IgD-negative memory B cell (primary cell): Measurements from ENCODE around the gene ADISSP. TPM values are rescaled to one million over a fixed set of nuclear protein-coding genes. Genes with fewer than 3 reads are reported as not detected.

Source experiments
- H3K27ac Mint-ChIP-seq, 3 donors: one replicate each; pipeline ENCODE4 v1.8.0; 2020 to 2022; ENCODE audit warnings: mild to moderate bottlenecking in 3 of 3, mixed read lengths in 3 of 3, moderate library complexity in 1 of 3
- H3K27me3 Mint-ChIP-seq: one replicate; pipeline ENCODE4 v1.8.0; 2021; ENCODE audit warnings: mixed read lengths
- H3K36me3 Mint-ChIP-seq: one replicate; pipeline ENCODE4 v1.8.0; 2020; ENCODE audit warnings: mild to moderate bottlenecking, mixed read lengths
- H3K4me1 Mint-ChIP-seq, 3 donors: one replicate each; pipeline ENCODE4 v1.8.0; 2020 to 2022; ENCODE audit warnings: mixed read lengths in 3 of 3, mild to moderate bottlenecking in 1 of 3
- H3K4me3 Mint-ChIP-seq, 4 donors: one replicate each; pipeline ENCODE4 v1.8.0; 2020 to 2022; ENCODE audit warnings: mild to moderate bottlenecking in 4 of 4, mixed read lengths in 4 of 4, moderate library complexity in 3 of 4
- H3K9me3 Mint-ChIP-seq, 3 donors: one replicate each; pipeline ENCODE4 v1.8.0; 2020 to 2021; ENCODE audit warnings: mixed read lengths in 3 of 3, mild to moderate bottlenecking in 1 of 3
- polyA plus RNA-seq: library from polyadenylated mRNA; unstranded; fragments of 300-500 nt; fragmentation: Illumina TruSeq; gene quantifications from one replicate; pipeline ENCODE4 v1.2.3, GENCODE V29; 2021

Gene ADISSP
- polyA plus RNA-seq, 1 donor from 2014 or later: 30.0 TPM

DNA sequence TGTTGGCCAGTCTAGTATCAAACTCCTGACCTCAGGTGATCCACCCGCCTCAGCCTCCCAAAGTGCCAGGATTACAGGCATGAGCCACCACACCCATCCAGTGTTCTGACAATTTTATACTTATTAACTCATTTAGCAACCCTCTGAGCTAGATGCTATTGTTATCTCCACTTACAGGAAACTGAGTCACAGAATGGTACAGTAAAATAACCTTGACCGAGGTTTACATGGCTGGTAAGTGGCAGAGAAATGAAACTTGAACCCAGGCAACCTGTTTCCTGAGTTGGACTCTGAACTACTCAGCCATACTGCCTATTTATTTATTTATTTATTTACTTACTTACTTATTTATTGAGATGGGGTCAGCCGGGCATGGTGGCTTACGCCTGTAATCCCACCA lies 48.5 kb downstream of the ADISSP start:
- Mint-ChIP-seq H3K4me3 (no peak overlapping the region), H3K4me1 (peaks cover 0 to 3% (median 0%) of the 10 kb centered on the region in 3 donors), H3K36me3 (peaks cover 3% of the 10 kb centered on the region), H3K27me3 (peaks cover 31% of the 10 kb centered on the region), H3K27ac (no peak overlapping the region), H3K9me3 (peaks cover 0 to 6% (median 2%) of the 10 kb centered on the region in 3 donors)

DNA sequence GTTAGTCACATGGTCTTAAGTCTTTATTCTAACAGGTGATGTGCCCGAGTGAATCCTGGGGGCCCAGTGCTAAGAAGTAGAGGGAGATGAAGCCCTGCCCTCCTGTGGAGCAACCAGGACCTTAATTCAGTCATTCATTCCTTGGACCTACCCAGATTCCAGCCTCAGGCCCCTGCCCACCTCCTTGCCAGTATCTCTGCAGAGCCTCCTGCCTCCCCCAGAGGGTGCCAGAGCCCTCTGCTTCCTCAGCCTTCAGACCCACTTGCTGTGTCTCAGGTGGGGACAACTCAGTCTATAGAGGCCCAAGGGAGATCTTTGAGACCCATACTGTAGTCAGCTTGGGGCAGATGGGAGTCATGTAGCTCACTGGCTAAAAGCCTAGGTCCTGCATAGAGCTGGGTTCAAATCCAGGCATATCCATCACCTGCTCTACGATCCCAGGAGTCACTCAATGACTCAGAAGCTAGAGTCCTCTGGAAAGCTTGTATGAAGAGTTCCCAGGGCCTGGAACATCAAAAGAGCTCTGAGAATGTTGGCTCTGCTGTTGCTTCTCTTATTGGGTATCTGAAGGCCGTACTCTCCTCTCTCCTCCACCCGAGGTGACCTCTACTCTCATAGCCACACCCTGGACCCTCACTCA lies 51.2 kb downstream of the ADISSP start:
- H3K4me3 Mint-ChIP-seq: no peak overlapping the region

DNA sequence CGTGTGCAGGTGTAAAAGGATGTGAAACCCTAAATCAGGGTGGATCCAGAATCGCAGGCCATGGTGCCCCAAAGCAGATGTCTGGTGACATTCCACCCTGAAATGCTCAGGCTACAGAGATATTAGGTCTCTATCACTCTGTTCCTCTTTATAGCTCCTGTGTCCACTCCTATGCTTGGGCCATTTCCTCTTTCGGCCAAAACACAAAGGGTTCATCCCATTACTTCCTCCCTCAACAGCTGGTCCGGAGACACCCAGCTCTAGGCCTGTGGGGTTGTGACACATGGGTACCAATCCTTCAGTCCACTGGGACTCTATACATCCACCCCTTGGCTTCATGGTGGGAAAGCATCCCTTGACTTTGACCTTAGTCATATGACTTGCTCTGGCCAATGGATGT lies 53.5 kb downstream of the ADISSP start:
- H3K4me3 Mint-ChIP-seq: no peak overlapping the region
- H3K36me3 Mint-ChIP-seq: peaks cover 3% of the 10 kb centered on the region
- H3K27ac Mint-ChIP-seq: no peak overlapping the region
- H3K27me3 Mint-ChIP-seq: peaks cover 7% of the 10 kb centered on the region
- peaks cover 0 to 2% (median 0%) of the 10 kb centered on the region in 3 donors for H3K4me1 Mint-ChIP-seq
- peaks cover 0 to 1% (median 0%) of the 10 kb centered on the region in 3 donors for H3K9me3 Mint-ChIP-seq

More for the DNA sequence above, 51.2 kb downstream of the ADISSP start:
- peaks cover 20% of the 10 kb centered on the region for H3K27me3 Mint-ChIP-seq
- H3K4me1 Mint-ChIP-seq: peaks cover 0 to 3% (median 0%) of the 10 kb centered on the region in 3 donors
- H3K36me3 Mint-ChIP-seq: peaks cover 3% of the 10 kb centered on the region
- H3K27ac Mint-ChIP-seq: no peak overlapping the region
- peaks cover 0 to 6% (median 2%) of the 10 kb centered on the region in 3 donors for H3K9me3 Mint-ChIP-seq

DNA sequence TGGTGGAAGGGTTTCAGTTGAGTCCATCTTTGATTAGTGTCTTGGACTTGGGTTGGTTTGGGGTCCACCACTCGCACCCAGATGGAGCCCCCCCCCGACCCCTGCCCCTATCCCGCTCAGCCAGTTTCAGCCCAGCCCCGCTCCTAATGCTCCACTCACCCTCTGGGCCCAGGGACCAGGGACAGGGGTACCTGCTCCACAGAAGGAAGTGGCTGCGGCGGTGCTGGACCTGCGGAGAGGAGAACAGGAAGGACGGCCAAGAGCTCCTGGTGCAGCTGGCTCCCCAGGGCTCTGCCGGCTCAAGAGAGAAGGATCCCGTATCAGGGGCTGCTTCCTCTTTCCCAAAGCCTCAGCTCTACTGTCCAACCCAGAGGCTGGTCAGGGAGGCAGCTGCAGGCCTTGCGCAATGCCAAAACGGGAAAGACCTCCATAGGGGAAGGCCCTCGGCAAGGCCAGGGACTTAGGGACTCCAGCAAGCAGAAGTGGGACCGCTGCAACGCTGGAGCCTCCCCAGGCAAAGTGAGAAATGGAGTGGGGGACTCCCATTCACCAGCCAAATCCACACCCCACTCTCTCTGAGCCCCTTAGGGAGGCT lies 55.2 kb downstream of the ADISSP start, which contains the start of gene SIGLEC1:
Gene SIGLEC1, minus strand, starts transcription at position 322 of the 595 bp plus-strand sequence. CDS start 5,472 bp downstream, outside the sequence.
- Mint-ChIP-seq H3K36me3 (no peaks in the 10 kb centered on the region), H3K27me3 (peaks cover 2% of the 10 kb centered on the region), H3K4me1 (peaks cover 0 to 3% (median 0%) of the 10 kb centered on the region in 3 donors), H3K9me3 (peaks cover 0 to 1% (median 0%) of the 10 kb centered on the region in 3 donors), H3K27ac (peak within 1 kb of the TSS in 1 of 3 donors; percentile 35), H3K4me3 (no peak within 1 kb of the TSS)

DNA sequence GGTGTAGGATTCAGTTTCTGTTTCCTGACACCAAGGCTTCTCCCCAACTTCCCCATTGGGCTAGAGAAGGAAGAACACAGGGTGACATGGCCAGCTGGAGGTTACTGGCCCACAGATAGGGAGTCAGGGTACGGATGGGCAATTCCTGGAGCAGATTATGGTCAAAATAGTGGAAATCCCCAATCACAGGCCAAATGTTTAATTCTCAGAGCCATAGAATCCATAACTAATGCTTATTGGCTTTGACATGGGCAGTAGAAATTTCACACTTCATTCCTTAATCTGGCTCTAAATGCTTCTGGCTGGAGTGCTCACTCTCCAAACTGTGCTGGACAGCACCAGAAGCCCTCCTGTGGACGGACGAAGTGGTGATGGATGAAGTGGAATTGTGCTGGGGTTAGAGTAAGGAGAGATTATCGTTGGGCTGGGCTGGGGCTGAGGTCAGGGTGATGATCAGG lies 56.0 kb downstream of the ADISSP start:
- peaks cover 2% of the 10 kb centered on the region for H3K27me3 Mint-ChIP-seq
- H3K27ac Mint-ChIP-seq: no peak overlapping the region
- no peaks in the 10 kb centered on the region for H3K36me3 Mint-ChIP-seq
- no peaks in the 10 kb centered on the region for H3K9me3 Mint-ChIP-seq
- H3K4me1 Mint-ChIP-seq: peaks cover 0 to 3% (median 0%) of the 10 kb centered on the region in 3 donors
- H3K4me3 Mint-ChIP-seq: no peak overlapping the region

DNA sequence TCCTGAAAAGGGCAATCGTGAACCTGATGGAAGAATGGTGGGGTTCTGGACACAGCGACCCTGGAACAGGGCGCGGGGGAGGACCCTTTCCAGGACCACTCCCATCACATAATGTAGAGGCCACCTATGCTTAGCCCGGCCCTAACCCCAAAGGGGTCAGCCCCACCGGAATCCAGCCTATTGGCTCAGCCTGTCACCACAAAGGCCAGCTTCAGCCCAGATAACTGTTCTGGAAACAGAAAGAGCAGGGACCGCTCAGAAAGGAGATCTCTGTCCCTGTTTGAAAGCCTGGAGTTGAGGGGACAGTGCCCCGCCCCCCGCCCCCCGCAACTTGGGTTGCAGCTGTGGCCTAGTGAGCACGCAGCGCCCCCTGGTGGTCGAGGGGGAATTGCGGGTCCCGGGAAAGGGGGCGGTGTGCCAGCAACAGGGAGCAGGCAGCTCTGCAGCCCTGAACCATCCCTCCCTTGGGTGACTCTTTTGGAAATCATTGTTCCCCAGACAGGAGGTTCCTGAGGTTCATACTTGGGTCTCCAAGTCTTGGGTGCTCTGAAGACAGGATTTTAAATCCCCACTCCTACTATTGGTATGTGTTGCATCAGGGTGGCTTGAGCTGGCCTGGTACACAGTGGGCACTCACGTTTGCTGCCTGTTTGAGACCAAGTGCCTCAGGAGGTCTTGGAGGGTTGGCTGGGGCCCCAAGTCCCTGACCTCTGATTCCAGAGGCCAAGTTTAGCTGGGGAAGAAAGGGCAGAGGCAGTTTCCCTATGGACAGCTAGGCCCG lies 56.7 kb downstream of the ADISSP start:
- peaks cover 0 to 3% (median 0%) of the 10 kb centered on the region in 3 donors for H3K4me1 Mint-ChIP-seq

GRCh38 chr20:3710011-3710466 lies 57.5 kb downstream of the ADISSP start:
- Mint-ChIP-seq H3K27me3 (peaks cover 2% of the 10 kb centered on the region), H3K36me3 (no peaks in the 10 kb centered on the region), H3K4me1 (peaks cover 0 to 3% (median 0%) of the 10 kb centered on the region in 3 donors)

More for the DNA sequence above, 56.7 kb downstream of the ADISSP start:
- H3K27ac Mint-ChIP-seq: no peak overlapping the region
- H3K4me3 Mint-ChIP-seq: no peak overlapping the region
- H3K27me3 Mint-ChIP-seq: peaks cover 2% of the 10 kb centered on the region
- no peaks in the 10 kb centered on the region for H3K9me3 Mint-ChIP-seq
- no peaks in the 10 kb centered on the region for H3K36me3 Mint-ChIP-seq

GRCh38 chr20:3707508-3707899 lies 60.0 kb downstream of the ADISSP start:
- Mint-ChIP-seq H3K27ac (no peak overlapping the region), H3K27me3 (peaks cover 8% of the 10 kb centered on the region), H3K4me1 (peaks cover 0 to 3% (median 0%) of the 10 kb centered on the region in 3 donors), H3K4me3 (no peak overlapping the region), H3K9me3 (peaks cover 0 to 1% (median 0%) of the 10 kb centered on the region in 3 donors), H3K36me3 (no peaks in the 10 kb centered on the region)

More at GRCh38 chr20:3710011-3710466, 57.5 kb downstream of the ADISSP start:
- Mint-ChIP-seq H3K9me3 (no peaks in the 10 kb centered on the region), H3K27ac (no peak overlapping the region), H3K4me3 (no peak overlapping the region)

DNA sequence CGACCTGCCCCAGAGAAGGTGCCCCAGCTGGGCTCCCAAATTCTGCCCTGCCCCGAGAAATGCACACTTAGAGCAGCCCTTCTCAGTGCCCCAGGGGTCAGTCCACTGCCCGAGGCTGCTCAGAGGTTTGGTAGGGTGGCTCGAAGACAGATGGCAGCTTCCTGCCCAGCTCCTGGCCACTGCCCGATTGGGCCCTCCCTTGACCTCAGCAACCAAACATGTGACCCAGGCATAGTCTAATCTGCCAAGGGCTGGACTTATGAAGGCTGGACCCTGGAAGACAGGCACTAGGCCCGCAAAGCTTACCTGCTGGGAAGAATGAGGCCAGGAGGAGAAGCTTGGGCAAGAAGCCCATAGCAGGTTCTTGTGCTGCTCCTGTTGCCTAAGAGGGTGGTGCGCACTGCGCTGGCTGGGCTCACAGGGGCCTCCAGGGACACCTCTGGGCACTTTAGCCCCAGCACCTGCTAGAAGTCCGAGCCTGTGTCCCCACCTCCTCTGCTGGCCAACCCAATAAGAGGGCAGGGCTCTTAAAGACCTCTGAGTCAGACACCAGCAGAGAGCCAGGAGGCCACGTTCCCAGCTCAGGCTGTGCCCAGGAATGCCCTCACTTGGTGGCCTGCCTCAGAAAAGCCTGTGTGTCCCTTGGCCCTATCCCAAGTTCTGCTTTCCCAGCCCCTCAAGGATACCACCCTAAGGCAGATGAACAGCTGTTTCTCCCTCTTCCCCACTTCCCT lies 60.6 kb downstream of the ADISSP start:
- Mint-ChIP-seq H3K9me3 (peaks cover 0 to 1% (median 0%) of the 10 kb centered on the region in 3 donors), H3K27ac (no peak overlapping the region), H3K4me3 (no peak overlapping the region), H3K4me1 (peaks cover 0 to 3% (median 0%) of the 10 kb centered on the region in 3 donors), H3K36me3 (no peaks in the 10 kb centered on the region), H3K27me3 (peaks cover 8% of the 10 kb centered on the region)

- Mint-ChIP-seq H3K4me1 (peaks cover 0 to 3% (median 0%) of the 10 kb centered on the region in 3 donors), H3K9me3 (peaks cover 0 to 1% (median 0%) of the 10 kb centered on the region in 3 donors), H3K27ac (peak overlapping the region in 1 of 3 donors; percentile 71), H3K36me3 (no peaks in the 10 kb centered on the region), H3K27me3 (peaks cover 8% of the 10 kb centered on the region), H3K4me3 (no peak overlapping the region)
Observed at GRCh38 chr20:3705970-3706739, 61.4 kb downstream of the ADISSP start.

GRCh38 chr20:3705491-3705969 lies 62.0 kb downstream of the ADISSP start:
- Mint-ChIP-seq H3K4me3 (no peak overlapping the region), H3K36me3 (no peaks in the 10 kb centered on the region), H3K9me3 (peaks cover 0 to 1% (median 0%) of the 10 kb centered on the region in 3 donors), H3K4me1 (peaks cover 0 to 3% (median 0%) of the 10 kb centered on the region in 3 donors), H3K27ac (peak overlapping the region in 1 of 3 donors; percentile 71), H3K27me3 (peaks cover 8% of the 10 kb centered on the region)

- Mint-ChIP-seq H3K4me3 (no peak overlapping the region), H3K36me3 (no peaks in the 10 kb centered on the region), H3K27me3 (peaks cover 8% of the 10 kb centered on the region), H3K27ac (no peak overlapping the region), H3K4me1 (peaks cover 0 to under 1% (median 0%) of the 10 kb centered on the region in 3 donors), H3K9me3 (peaks cover 0 to 1% (median 0%) of the 10 kb centered on the region in 3 donors)
Observed at GRCh38 chr20:3704087-3704486, 63.5 kb downstream of the ADISSP start.
